GM18511 (cell line): Measurements from ENCODE around the gene BBS1.

Experiments used
- ATAC-seq: cut with Tn5 transposase; IDR thresholded peaks from one replicate; pipeline ENCODE4 v1.9.1; 2021; ENCODE audit warnings: mild to moderate bottlenecking, moderate library complexity; ENCODE audit not compliant: unreplicated experiment

Gene BBS1

DNA sequence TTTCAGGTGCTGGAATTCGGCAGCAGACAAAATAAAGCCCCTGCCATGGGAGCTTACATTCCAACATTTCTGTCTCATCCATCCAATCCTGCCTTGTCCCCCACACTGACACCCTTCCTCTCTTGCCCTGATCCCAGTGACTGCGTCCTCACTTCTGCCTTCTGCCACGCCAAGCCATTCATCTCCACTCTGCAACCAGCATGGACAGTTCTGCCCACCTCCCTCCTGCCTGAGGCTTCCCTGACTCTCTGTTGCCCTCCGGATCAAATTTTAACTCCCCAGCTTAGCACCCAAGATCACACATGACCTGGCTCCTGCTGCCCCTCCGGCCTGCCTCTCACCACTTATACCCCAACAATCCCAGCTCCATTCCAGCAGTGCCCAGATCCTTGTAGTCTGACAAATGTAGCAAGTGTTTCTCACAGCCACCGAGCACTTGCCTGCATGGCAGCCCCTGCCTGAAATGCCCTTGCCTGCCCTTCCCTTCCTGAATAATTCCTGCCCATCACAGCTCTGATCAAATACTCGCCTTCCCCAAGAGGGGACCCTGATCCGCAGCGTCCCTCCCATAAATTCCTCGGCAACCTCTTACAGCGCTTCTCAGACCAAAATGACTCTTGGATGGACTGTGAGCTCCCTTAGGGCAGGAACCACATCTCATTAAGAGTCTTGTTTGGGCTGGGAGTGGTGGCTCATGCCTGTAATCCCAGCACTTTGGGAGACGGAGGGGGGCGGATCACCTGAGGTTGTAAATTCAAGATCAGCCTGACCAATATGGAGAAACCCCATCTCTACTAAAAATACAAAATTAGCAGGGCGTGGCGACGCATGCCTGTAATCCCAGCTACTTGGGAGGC, 38.6 kb downstream of the BBS1 start:
- ATAC-seq, result no peak

DNA sequence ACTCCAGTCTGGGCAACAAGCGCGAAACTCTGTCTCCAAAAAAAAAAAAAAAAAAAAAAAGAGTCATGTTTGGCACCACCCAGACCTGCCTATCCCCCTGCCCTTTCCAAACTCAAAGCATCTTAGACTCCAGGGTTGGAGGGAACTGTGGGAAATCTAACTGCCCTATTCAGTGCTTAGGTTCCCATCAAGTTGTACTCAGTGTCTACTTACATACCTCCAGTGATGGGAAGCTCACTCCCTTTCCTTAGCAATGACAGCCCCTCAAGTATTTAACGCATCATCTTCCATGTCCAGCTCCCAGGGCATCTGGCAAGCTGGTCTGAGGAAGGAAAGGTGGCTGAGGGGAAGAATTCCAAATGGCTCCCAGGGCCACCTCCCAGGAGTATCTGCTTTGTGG, 39.3 kb downstream of the BBS1 start:
- no peak for ATAC-seq

GRCh38 chr11:66550887-66551286, 40.5 kb downstream of the BBS1 start:
- no peak for ATAC-seq

DNA sequence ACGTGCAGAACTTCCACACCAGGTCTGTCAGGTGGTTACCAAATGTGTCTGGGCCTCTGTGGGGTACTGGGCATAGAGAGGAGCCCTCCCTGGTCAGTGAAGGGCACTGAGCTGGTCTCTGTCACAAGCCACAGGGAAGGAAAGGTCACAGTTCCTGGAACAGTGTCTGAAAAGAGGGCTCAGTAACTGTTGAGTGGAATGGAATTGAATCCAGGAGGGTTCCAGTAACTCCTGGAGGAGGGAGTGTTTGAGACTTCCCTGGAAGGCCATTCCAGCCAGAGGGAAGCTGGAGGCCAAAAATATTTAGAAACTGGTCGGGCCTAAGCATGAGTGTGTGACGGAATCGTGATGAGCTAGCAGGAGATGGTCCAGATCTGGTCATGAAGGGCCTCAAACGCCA, 44.2 kb downstream of the BBS1 start:
- no peak for ATAC-seq

DNA sequence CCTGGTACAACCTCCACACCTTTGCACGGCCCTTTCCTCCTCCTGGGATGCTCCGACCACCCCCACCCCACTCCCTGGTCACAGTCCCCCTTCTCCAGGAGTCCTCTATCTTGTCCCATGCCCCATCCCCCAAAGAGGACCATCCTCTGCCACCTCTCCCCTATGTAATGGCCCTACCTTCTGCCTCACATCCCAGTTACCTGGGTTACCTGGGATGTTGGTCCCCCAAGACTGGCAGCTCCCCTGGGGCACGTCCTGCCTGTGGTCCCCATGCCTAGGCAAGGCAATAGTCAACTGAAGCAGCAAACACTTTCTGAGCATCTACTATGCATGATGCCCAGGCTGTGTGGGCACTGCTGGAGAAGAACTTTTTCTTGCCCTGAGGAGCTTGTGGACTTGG, 45.0 kb downstream of the BBS1 start:
- ATAC-seq, result no peak

GRCh38 chr11:66556086-66556485, 45.7 kb downstream of the BBS1 start:
- no peak for ATAC-seq

DNA sequence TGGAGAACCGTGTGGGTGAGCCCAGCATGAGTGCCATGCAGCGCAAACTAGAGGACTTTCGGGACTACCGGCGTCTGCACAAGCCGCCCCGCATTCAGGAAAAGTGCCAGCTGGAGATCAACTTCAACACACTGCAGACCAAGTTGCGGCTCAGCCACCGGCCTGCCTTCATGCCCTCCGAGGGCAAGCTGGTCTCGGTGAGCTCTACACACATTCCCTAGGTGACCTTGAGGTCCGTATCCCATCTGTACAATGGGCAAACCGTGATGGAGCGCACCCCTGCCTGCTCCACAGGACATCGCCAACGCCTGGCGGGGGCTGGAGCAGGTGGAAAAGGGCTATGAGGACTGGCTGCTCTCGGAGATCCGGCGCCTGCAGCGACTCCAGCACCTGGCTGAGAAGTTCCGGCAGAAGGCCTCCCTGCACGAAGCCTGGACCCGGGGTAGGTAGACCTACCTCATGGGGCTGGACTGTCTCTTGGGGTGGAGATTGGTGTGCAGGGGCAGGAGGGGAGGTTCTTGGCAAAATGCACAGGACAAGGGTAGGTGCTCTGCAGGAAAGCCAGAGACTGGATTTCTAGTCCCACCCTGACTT, 47.4 kb downstream of the BBS1 start:
- no peak for ATAC-seq

- ATAC-seq, result no peak
These were observed 48.9 kb downstream of the BBS1 start for GRCh38 chr11:66559142-66559865.

- no peak for ATAC-seq
These were observed 49.6 kb downstream of the BBS1 start for GRCh38 chr11:66559866-66560676.

DNA sequence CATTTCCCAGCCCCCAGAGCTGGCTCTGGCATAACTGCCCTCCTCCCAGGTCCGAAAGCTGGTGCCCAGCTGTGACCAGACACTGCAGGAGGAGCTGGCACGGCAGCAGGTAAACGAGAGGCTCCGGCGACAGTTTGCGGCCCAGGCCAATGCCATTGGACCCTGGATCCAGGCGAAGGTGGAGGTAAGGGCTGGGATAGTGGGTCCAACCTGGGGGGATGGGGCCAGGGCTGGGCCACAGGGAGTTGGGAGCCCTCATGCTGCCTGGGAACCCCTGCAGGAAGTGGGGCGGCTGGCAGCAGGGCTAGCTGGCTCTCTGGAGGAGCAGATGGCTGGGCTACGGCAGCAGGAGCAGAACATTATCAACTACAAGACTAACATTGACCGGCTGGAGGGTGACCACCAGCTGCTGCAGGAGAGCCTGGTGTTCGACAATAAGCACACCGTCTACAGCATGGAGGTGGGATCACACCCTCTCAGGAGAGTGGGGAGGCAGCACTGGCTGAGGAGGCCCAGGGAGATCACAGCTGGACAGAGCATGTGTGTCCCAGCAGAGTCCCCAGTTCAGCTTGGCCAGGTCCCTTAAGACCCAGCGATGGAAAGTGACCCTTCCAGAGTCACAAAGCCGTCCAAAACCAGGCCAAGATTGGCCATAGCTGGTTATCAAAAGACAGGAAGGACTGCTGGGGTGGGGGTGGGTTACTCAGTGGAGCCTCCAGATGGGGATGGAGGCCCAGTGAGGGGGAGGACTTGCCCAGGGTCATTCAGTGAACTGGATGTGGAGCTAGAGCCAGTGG, 50.9 kb downstream of the BBS1 start:
- no peak for ATAC-seq

GRCh38 chr11:66561975-66562248, 51.5 kb downstream of the BBS1 start:
- no peak for ATAC-seq

DNA sequence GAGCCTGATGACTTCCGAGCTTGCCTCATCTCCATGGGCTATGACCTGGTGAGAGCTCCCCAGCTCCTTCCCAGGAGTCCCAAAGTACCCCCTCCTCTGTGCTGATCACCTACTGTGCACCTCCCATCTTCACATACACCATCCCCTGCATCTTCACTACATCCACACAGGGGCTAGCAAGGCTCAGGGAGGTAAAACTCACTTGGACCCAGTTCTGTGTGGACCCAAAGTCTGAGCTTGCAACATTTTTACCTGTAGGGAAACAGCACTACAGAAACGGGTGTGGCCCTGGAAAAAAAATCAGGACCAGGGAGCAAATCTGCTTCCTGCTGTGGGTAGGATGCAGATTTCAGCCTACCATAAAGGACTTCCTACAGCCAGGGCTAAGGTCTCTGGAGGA, 51.8 kb downstream of the BBS1 start:
- ATAC-seq, result no peak

DNA sequence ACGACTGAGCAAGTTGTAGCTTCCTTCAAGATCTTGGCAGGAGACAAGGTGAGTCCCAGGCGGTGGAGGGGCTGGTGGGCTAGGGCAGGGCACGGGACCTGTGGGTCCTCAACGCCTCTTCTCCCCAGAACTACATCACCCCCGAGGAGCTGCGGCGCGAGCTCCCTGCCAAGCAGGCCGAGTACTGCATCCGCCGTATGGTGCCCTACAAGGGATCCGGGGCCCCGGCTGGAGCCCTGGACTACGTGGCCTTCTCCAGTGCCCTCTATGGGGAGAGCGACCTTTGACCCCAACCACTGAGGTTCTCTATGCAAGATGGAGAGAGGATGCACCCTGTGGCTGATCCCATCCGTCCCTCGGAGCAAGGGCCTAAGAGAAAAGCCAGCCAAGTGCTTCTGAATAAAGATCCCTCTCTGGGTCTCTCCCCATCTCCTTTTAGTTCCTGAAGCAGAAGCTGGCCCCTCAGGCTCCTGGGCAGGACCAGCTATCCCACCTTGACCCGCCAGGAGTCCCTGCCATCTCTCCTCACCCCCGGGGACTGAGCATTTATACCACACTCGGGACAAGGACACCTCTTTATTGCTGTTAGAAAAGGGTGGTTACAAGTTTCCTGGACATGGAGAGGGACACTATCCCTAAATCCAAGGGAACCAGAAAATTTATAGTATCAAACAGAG, 52.6 kb downstream of the BBS1 start:
- no peak for ATAC-seq

GRCh38 chr11:66563832-66564231, 53.4 kb downstream of the BBS1 start:
- ATAC-seq, result no peak

- no peak for ATAC-seq
These were observed 54.1 kb downstream of the BBS1 start for GRCh38 chr11:66564538-66564937.

- ATAC-seq, result no peak
These were observed 54.5 kb downstream of the BBS1 start for GRCh38 chr11:66564984-66565383.

GRCh38 chr11:66566221-66566620, 55.8 kb downstream of the BBS1 start:
- no peak for ATAC-seq

GRCh38 chr11:66567787-66568123, 57.3 kb downstream of the BBS1 start:
- no peak for ATAC-seq

DNA sequence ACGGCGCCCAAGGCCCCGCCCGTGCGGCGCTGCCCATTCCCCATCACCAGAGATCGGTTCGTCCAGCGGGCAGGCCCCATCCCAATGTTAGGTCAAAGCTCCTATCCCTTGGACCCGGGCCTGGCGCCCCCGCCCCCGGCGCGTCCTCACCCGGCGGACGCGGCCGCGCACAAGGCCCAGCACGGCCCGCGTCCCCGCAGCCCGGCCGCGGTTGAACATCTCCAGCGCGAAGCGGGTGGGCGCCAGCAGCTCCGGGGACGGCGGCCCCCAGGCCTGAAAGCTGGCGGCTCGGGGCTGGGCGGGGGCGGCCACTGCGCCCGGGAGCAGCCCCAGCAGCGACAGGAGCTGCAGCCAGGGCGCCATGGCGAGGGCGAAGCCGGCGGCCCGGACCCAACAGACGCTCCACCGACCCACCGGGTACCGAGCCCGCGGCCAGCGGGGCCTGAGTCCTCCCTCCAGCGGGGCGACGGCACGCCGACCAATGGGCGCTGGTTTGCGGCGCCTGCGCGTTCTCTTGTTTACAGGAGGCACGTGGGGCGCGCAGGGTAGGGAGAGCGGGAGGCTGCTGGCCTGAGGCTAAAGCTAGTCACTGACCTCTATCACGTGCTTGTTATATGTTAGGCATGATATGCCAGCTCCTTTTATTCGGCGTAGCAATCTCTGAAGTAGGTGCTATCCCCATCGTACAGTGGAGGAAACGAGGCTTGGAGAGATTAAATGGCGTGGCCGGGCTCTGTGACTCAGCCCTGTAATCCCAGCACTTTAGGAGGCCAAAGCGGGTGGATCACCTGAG, 57.9 kb downstream of the BBS1 start, which contains the start of gene CTSF:
Gene CTSF, minus strand, starts transcription at position 483 of the 793 bp plus-strand sequence. Its CDS starts 120 bp downstream, at position 363.
- no peak for ATAC-seq
